AG08396 (cell line): ENCODE results near the gene IL9.

Source experiments
- DNase-seq: peaks from one replicate; pipeline ENCODE4 v3.0.0; 2012; ENCODE audit warnings: low spot score, mixed read lengths

Gene IL9

GRCh38 chr5:135891268-135891667 is 4.4 kb downstream of the IL9 start:
- no peak for DNase-seq

DNA sequence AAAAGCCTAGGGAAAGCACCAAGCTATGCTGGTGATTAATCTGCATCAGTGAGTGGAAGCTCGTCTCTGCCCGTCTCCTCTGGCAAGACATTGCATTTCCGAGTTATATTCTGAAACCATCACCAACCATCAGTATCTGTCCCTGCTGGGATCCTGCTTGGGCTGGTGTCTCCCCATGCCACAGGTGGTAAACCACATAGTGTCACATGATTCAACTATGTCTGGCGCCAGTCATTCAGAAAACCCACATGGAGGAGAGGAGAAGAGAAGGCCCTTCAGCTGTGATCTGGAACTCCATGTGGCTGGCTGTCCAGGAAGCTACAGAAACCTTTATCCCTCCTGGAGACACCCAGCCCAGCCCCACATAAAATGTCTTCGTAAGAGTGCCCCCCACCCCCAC is 4.8 kb downstream of the IL9 start:
- DNase-seq = no peak

GRCh38 chr5:135890296-135890695 is 5.3 kb downstream of the IL9 start:
- DNase-seq = no peak

DNA sequence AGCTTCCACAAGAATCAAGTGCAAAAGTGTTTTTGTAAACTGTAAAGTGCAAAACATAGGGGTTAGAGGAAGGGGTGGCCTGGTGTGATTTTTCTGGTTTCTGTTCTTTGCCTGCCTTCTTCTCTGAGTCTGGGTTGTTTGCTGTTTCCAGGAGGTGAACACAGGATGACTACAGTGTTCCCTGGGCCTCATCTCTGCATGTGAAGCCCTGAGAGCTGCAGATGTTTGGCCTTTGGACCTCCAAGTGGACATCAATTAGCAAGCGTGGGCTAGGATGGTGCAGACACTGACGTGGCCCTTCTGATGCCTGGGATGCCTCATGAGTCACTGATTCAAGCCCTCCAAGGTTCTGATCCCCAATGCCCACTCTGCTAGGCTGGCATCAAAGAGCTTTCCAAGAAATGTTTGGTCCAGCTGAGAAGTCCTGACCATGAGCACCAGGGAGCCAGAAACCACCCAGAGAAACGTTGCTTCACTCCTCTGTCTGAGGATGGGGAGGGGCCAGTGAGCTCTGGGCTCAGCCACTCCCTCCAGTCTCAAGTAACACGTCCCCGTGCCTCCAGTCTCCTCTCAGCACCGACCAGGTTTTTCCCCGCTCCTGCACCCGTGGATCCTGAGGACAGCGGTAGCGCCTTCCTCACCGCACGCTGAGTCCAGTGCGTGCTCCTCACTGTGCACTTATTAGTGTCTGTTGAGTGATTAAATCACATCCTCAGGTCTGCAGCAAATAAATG is 7.6 kb downstream of the IL9 start:
- peak; percentile 26 for DNase-seq

- DNase-seq = peak; percentile 74
Measured at GRCh38 chr5:135887447-135887864, 8.2 kb downstream of the IL9 start.

GRCh38 chr5:135886136-135886535 is 9.5 kb downstream of the IL9 start:
- DNase-seq = no peak

GRCh38 chr5:135885031-135885430 is 10.6 kb downstream of the IL9 start:
- DNase-seq = no peak

GRCh38 chr5:135883441-135883840 is 12.2 kb downstream of the IL9 start:
- DNase-seq = no peak

GRCh38 chr5:135883026-135883425 is 12.6 kb downstream of the IL9 start:
- DNase-seq = no peak

GRCh38 chr5:135881819-135882218 is 13.8 kb downstream of the IL9 start:
- DNase-seq = no peak

DNA sequence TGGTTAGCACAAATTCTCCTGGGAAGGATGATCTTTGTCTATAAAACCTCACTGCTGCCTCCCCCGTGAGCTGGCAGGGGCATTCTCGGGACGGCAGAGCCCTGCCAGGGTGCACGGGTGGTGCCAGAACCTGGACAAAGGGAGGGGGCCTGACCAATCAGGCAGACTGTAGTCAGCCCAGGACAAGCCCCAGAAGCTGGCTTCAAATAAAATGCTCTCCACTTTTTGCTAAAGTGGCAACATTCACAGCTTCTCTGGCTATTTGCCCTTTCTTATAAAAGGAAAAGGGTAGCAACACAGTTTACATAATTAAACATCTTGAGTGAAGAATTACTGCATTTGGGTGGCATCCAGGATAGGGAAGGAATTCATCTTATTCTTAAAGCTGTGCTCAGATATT is 14.4 kb downstream of the IL9 start:
- DNase-seq = no peak

DNA sequence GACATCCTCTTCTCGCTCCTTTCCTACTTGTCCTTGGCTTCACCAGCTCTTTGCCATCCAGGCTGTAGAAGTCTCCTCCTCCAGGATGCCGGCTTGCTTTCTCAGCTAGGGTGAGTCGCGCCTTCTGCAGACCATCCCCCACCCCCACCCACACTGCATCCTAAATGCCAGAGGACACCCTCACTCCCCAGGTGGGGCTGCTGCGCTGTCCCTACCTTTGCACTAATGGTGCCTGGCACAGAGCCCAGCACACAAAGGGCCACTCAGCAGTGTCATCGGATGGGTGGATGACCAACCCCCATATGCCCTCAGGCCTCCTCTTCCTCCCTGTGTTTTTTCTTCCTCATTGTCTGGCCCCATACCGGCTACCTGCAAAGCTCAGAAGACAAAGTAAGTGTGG is 14.8 kb downstream of the IL9 start:
- DNase-seq = no peak

- DNase-seq = no peak
Measured at GRCh38 chr5:135880278-135880677, 15.4 kb downstream of the IL9 start.

- DNase-seq = no peak
Measured at GRCh38 chr5:135879591-135879990, 16.1 kb downstream of the IL9 start.

GRCh38 chr5:135878156-135878620 is 17.5 kb downstream of the IL9 start:
- DNase-seq = no peak

- DNase-seq = no peak
Measured at GRCh38 chr5:135877570-135878155, 18.0 kb downstream of the IL9 start.

- DNase-seq = no peak
Measured at GRCh38 chr5:135876146-135876545, 19.5 kb downstream of the IL9 start.

- no peak for DNase-seq
Measured at GRCh38 chr5:135875567-135875966, 20.1 kb downstream of the IL9 start.

DNA sequence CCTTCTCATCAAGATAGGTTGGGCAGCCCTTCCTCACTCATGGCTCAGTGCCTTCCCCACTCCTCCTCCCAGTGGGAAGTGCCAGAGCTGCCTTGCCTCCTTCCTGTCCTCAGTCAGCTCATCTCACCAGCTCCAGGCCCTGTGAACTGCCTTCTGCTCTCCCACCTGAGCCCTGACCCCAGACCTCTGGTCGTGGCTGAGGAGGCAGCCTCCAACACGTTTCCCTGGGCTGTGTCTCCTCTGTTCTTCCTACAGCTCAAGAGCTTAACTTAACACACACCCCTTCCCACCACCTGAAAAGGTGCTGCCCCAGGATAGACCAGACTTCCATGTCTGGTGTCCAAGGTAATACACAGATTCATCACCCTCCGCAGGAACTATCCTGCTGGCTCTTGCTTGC is 21.2 kb downstream of the IL9 start:
- DNase-seq = no peak

- DNase-seq = no peak
Measured at GRCh38 chr5:135873831-135874230, 21.8 kb downstream of the IL9 start.

GRCh38 chr5:135871268-135871915 is 24.2 kb downstream of the IL9 start:
- no peak for DNase-seq

GRCh38 chr5:135869935-135870334 is 25.7 kb downstream of the IL9 start:
- DNase-seq = no peak

- DNase-seq = no peak
Measured at GRCh38 chr5:135869276-135869675, 26.4 kb downstream of the IL9 start.
